SHP77 treated with DMSO at 0.1 percent for 48 hours (cell line): ENCODE results near the gene DHX40.
"Not testable (repeated sequence)": the region's sequence is repeated elsewhere in the genome, so short reads cannot be mapped to it uniquely, and the experiment has no call there.

Experiments used
- DNase-seq: peaks from one replicate; lab custom pipeline; 2025; lab: John Stamatoyannopoulos, UW

Gene DHX40

DNA sequence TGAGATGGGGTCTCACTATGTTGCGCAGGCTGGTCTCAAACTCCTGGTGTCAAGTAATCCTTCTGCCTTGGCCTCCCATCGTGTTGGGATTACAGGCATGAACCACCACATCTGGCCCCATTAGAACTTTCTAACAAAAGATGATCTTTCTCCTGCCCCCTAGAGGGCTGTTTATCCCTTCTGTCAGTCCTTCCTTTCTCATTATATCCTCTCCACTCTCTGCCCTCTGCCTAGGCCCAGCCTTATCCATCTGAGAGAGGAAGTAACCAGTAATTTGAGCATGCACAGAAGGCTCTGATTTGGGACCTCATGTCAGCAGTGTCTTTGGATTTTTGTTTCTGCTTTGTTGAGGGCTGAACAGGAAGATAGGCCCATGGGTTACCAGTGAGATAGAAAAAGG, 4.4 kb upstream of the DHX40 start:
- DNase-seq: no peak

- peak; percentile 38 for DNase-seq
These were observed 532 bp downstream of the DHX40 start for GRCh38 chr17:59565959-59566324.

DNA sequence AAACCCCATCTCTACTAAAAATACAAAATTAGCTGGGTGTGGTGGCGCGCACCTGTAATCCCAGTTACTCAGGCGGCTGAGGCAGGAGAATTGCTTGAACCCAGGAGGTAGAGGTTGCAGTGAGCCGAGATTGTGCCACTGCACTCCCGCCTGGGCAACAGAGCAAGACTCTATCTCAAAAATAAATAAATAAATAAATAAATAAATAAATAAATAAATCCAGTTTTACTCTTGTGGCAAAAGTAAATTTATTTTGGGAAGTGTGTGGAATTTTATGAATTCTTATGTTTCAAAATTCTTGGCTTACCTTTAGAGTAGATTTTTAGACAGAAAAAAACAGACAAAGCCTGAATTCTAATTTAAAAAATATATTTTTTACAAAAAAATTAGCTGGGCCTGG, 3.7 kb downstream of the DHX40 start:
- not testable (repeated sequence) for DNase-seq

DNA sequence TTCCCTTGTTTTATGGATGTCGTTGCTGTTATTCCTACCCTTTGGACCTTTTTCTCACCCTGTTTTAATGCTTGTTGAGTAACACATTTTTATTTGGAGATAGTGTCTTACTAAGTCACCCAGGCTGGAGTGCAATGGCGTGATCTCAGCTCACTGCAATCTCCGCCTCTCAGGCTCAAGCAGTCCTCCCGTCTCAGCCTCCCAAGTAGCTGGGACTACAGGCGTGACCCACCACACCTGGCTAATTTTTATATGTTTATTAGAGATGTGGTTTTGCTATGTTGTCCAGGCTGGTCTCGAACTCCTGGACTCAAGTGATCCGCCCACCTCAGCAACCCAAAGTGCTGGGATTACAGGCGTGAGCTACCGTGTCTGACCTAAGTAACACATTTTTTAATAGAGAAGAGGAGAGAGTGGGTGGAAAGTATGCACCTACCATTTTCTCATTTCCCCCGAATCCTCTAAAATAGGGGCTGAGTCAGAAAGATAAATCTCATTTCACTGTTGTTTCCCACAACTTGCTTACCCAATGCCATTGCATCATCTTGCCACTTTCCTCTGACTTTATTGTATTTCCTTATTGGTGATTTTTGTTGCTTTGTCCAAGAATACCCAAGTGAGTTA, 7.0 kb downstream of the DHX40 start:
- no peak for DNase-seq

- DNase-seq: not testable (repeated sequence)
These were observed 18.8 kb downstream of the DHX40 start for GRCh38 chr17:59584168-59584567.

- DNase-seq: no peak
These were observed 34.8 kb downstream of the DHX40 start for GRCh38 chr17:59600169-59600568.

GRCh38 chr17:59601130-59601529, 35.7 kb downstream of the DHX40 start:
- DNase-seq: no peak

DNA sequence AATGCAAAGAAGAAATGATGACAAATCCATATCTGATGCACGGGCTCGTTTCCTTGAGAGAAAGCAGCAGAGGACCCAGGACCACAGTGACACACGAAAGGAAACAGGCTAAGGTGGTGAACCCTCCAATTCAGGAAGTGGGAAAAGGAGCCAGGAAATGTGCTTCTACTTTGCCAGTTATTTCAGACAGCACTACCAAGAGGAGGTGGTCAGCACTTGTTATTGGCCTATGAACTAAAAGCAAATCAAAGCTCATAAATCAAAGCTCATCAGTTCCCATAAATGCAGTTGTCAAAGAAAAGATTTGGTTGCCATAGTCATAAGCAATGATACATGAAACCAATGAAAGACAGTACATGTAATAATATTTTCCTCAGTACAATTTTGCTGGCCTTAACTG, 41.7 kb downstream of the DHX40 start:
- no peak for DNase-seq

GRCh38 chr17:59607817-59608403, 42.5 kb downstream of the DHX40 start:
- no peak for DNase-seq

DNA sequence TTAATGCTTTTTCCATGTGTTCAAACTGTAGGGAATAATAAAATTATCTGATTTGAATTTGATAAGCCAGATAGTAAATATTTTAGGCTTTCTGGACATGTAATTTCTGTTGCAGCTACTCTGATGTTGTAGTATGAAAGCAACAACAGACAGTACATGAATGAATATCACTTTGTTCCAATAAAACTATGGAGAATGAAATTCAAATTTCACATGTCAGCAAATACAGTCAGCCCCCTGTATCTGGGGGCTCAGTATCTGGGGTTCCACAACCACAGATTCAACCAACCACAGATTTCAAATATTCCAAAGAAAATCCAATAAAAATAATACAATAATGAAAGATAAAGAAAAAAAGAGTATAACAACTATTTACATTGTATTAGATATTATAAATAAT, 46.1 kb downstream of the DHX40 start:
- no peak for DNase-seq

DNA sequence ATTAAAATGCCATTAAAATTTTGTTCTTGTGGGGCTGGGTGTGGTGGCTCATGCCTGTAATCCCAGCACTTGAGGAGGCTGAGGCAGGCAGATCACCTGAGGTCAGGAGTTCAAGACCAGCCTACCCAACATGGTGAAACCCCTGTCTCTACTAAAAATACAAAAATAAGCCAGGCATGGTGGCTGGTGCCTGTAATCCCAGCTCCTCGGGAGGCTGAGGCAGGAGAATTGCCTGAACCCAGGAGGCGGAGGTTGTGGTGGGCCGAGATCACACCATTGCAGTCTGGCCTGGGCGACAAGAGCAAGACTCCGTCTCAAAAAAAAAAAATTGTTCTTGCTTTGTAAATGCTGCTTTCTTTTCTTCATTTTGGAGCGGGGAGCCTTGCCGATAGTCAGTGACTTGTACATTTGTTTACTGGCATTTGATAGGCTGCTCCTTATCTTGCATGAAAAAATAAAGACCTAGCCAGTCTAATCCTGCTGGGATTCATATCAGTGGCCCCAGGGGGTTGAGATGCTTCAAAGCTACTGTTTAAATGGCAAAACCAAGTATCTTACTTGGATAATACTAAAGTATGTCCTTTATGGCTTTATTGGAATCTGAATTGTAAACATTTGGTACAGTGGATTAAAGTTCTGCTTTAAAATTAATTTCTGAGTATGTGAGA, 51.0 kb downstream of the DHX40 start:
- no peak for DNase-seq

DNA sequence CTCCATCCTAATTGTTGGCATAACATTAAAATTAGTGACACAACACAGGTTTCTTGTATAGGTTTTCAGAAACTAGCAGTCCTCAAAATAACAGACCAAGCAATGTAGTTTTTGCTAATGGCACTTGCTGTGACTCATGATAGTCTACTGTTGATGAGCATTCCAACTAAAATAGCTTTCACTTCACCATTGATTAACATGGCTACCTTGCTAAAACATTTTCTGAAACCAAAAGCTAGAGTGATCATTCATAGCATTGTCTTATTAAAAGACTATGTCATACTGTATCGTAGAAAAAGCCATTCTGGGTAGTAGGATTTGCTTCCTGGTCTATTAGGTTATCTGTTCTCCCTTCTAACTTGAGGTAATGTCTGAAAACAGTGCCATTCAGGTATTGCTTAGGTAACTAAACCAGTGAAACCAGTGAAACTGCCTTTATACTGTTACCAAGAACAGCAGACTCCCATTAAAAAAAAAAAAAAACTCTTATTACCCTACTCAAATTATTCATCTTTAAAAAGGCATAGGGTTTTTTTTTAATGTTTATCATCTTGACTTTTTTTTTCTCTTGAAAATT, 51.8 kb downstream of the DHX40 start:
- no peak for DNase-seq

- no peak for DNase-seq
These were observed 53.6 kb downstream of the DHX40 start for GRCh38 chr17:59619035-59619297.

- peak; percentile 95 for DNase-seq
These were observed 54.1 kb downstream of the DHX40 start, which contains the start of gene CLTC for GRCh38 chr17:59619298-59620063. CLTC (plus strand) TSS chr17:59619895; CDS start chr17:59620132, 237 bp downstream.

- DNase-seq: no peak
These were observed 54.6 kb downstream of the DHX40 start for GRCh38 chr17:59620064-59620359.

DNA sequence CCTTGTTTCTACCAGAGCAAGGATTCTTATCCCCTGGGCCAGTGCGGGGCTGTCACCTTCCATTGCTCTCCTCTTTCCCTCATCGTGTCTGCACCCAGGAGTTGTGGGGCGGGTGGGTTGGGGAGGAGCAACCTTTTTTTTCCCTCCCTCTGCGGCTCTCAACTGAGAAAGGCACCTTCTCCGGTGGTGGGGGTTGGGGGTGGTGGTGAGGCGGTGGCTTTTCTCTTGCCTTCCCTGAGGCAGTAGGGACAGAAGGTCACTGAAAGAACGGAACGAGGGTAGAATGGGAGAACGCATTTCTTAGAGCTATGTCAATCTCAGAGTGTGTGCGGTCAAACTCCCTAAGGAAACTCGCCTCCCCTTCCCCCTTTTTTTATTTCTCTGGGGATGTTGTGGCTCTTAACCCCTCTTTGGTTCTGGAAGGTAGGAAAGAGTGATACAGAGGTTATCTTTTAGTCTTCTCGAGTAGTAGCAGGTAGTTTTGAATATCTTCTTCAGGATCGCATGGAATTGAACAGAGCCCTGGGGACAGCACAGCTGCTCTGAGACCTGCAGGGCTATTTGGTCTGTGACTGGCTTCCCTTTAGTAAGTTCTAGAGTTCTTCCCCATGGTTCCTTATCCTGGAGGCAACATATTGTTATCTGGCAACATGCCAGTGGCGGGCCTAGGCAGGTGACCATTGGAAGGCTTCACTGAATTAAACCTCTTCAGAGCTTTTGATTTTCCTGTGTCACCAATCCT, 55.3 kb downstream of the DHX40 start:
- DNase-seq: peak; percentile 9

DNA sequence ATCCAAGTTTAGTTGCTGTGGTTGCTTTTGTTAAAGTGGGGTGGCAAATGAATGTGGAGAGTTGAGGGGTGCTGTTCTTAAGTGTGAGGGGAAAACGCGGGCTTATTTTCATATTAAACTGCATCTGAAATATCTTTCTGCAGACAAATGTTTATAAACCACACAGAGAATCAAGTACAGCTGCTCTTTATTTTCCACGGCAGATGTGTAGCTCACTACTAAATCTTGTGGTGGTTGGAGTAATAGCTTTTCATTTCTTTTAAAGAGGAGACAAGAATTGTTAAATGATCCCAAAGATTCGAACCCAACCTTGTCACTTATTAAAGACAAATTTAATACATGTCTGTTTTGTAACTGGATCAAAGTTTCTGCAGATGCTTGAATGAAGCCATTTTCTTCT, 56.4 kb downstream of the DHX40 start:
- DNase-seq: no peak

DNA sequence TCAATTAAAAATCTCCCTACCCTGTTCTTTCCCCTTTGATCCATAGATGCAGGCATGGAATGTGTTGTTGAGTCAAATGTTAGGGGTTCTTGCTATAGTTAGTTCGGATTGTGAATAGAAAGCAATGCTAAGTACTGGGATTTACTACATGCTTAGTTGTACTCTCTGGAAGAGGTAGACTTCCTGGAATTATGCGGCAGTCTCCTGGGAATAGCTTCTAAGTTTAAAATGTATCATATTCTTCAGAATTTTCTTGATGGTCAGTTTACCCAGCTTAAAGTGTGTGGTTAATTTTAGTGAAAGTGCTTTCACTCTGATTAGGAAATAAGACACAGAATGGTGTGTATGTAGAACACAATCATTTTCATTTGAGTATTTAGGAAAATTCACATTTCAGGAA, 57.7 kb downstream of the DHX40 start:
- DNase-seq: no peak

- no peak for DNase-seq
These were observed 61.3 kb downstream of the DHX40 start for GRCh38 chr17:59626756-59627155.

DNA sequence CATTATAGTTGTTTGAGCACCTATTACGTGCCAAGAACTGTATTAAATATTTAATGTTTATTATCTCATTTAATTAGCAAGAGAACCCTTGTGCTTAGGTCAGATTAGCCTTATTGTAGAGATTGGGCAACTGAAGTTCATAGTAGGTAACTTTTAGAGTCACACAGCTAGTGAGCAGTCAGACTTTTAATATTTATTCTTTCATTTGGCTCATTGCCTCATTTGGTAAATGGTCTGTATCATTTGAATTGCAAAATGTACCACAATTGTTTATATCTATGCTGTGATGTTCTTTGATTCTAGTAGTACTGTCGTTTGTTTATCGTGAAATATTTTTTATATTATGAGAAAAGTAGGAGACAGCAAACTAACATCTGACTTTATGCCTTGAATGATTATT, 61.9 kb downstream of the DHX40 start:
- DNase-seq: no peak

GRCh38 chr17:59627770-59628171, 62.4 kb downstream of the DHX40 start:
- DNase-seq: no peak

DNA sequence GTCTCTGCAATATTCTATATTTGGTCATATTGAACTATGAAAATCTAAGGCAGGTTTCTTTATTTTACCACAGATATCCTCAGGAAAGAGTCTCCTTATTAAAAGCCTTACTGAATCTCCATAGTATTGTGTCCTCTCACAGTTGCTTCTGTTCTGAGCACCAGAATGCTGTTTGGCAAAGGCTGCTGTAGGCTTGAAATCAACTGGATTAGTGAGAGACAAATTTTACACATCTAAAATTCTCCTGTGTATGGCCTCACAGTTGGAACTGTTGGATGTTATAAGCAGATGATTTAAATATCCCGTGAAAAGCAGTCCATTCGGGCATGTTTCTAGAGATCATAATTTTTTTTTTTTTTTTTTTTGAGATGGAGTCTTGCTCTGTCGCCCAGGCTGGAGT, 63.8 kb downstream of the DHX40 start:
- DNase-seq: no peak
